Vagina (tissue), 2 donors: ENCODE data around the gene PAM16. TPM values are rescaled to one million over a fixed set of nuclear protein-coding genes. Genes with fewer than 3 reads are reported as not detected.

ENCODE experiments used
- DNase-seq, 2 donors: peaks; one replicate each; pipeline ENCODE4 v3.0.0-alpha.2; 2017; ENCODE audit errors: extremely low spot score in 2 of 2
- H3K27ac ChIP-seq: fragments of 200-600 bp; sonication (generic); one replicate; pipeline ENCODE4 v1.5.1; 2019
- H3K27me3 ChIP-seq: fragments of 200-600 bp; sonication (generic); one replicate; pipeline ENCODE4 v1.5.1; 2019
- H3K36me3 ChIP-seq, 2 donors: fragments of 200-600 bp; sonication (generic); one replicate each; pipeline ENCODE4 v1.5.1; 2017 to 2019
- H3K4me1 ChIP-seq: fragments of 200-600 bp; sonication (generic); one replicate; pipeline ENCODE4 v1.5.1; 2019
- H3K4me3 ChIP-seq, 2 donors: fragments of 200-600 bp; sonication (generic); 1 replicate in 1 of 2; 2 replicates in 1 of 2; pipeline ENCODE4 v1.5.1; 2016 to 2019
- H3K9me3 ChIP-seq: fragments of 200-600 bp; sonication (generic); one replicate; pipeline ENCODE4 v1.5.1; 2019
- CTCF ChIP-seq, 3 experiments: fragments of 450-650 bp in 2 of 3; fragments of 200-600 bp in 1 of 3; sonication (generic) in 1 of 3; IDR thresholded peaks; one replicate each; pipeline ENCODE4 v1.5.1; 2017 to 2019; ENCODE audit warnings: antibody characterized with exemption in 3 of 3, mild to moderate bottlenecking in 2 of 3, moderate library complexity in 2 of 3
- POLR2A ChIP-seq, 2 donors: fragments of 450-650 bp; IDR thresholded peaks; one replicate each; pipeline ENCODE4 v1.6.1; 2017; ENCODE audit warnings: antibody characterized with exemption in 2 of 2, mild to moderate bottlenecking in 2 of 2, moderate library complexity in 2 of 2
- POLR2AphosphoS5 ChIP-seq, 2 donors: sonication (generic); formaldehyde crosslinking; IDR thresholded peaks; one replicate each; pipeline ENCODE4 v1.9.0; 2017; ENCODE audit warnings: antibody characterized with exemption in 2 of 2, mild to moderate bottlenecking in 2 of 2, low read depth in 1 of 2; ENCODE audit not compliant: insufficient read depth in 1 of 2
- intact Hi-C: fragments of 100-400 bp; cut with DNase I; formaldehyde crosslinking; loops from one replicate; pipeline ENCODE4 v1.15.1; 2023
- total RNA-seq: library from RNA; depleted of rRNA; stranded (reverse); fragments of >200 nt; gene quantifications from one replicate; pipeline ENCODE4 v1.2.3, GENCODE V29; 2016

The PAM16 gene
- total RNA-seq, 1 donor from 2014 or later, result 76.1 TPM

- Histone ChIP-seq H3K4me1 (peaks cover 33% of the 10 kb centered on the region), H3K36me3 (peaks cover 0 to 13% of the 10 kb centered on the region in 2 donors), H3K27me3 (no peaks in the 10 kb centered on the region), H3K9me3 (no peaks in the 10 kb centered on the region), H3K4me3 (no peak overlapping the region), H3K27ac (no peak overlapping the region)
- intact Hi-C loops, result no loop called here
- DNase-seq, result no peak
- TF ChIP-seq CTCF (IDR thresholded peaks at IDR 0.05) (no peak), POLR2A (IDR thresholded peaks at IDR 0.05) (no peak), POLR2AphosphoS5 (IDR thresholded peaks at IDR 0.05; ENCODE audit: insufficient read depth in 1 of 2, low read depth in 1 of 2) (no peak)
Measured at GRCh38 chr16:4367393-4367856, 16.3 kb upstream of the PAM16 start.

DNA sequence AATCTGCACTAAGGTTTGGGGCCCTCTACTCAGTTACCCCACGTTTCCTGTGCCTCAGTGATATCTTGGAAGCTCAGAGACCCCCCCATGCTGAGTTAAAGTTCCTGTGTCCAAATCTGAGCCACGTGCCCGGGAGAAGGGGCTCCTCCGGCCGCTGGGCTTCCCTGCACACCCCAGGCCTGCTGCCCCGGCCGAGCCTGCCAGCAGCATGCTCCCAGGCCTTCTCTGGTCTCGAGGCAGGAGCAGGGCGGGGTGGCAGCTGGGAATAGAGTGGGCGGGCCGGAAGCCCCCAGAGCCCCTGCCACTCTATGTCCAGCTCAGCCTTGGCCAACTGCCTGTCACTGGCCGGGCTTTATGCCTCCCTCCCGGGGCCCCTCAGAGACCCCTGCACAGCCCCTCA lies 14.9 kb upstream of the PAM16 start:
- H3K4me3 ChIP-seq, result no peak overlapping the region
- no peak overlapping the region for H3K27ac ChIP-seq
- intact Hi-C loops, result no loop called here
- H3K27me3 ChIP-seq, result no peaks in the 10 kb centered on the region
- no peaks in the 10 kb centered on the region for H3K9me3 ChIP-seq
- H3K4me1 ChIP-seq, result peaks cover 25% of the 10 kb centered on the region
- H3K36me3 ChIP-seq, result peaks cover 0 to 13% of the 10 kb centered on the region in 2 donors
- DNase-seq, result no peak
- TF ChIP-seq POLR2A (IDR thresholded peaks at IDR 0.05) (no peak), POLR2AphosphoS5 (IDR thresholded peaks at IDR 0.05; ENCODE audit: insufficient read depth in 1 of 2, low read depth in 1 of 2) (no peak), CTCF (IDR thresholded peaks at IDR 0.05) (no peak)

DNA sequence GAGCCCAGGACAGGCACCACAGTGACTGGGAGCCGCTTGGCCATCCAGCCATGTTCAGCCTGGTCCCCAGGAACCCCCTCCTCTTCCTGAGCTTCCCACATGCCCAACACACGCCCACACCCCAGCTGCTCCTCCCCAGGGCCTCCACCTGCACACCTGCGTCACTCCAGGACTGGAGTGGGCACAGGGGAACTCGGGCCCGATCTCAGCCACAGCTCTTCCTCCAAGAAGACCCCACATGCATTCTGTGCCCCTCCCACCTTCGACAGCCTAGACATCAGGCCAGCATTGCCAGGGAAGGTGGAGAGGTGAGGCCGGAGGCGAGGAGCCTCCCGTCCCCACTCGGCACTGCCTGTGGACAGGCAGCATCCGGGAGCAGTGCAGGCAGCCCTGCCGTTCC lies 14.5 kb upstream of the PAM16 start:
- no peak for DNase-seq
- H3K27ac ChIP-seq, result no peak overlapping the region
- no peaks in the 10 kb centered on the region for H3K9me3 ChIP-seq
- H3K36me3 ChIP-seq, result peaks cover 0 to 13% of the 10 kb centered on the region in 2 donors
- no peak overlapping the region for H3K4me3 ChIP-seq
- intact Hi-C loops, result no loop called here
- peaks cover 21% of the 10 kb centered on the region for H3K4me1 ChIP-seq
- TF ChIP-seq POLR2AphosphoS5 (IDR thresholded peaks at IDR 0.05; ENCODE audit: insufficient read depth in 1 of 2, low read depth in 1 of 2) (no peak), CTCF (IDR thresholded peaks at IDR 0.05) (no peak), POLR2A (IDR thresholded peaks at IDR 0.05) (no peak)
- no peaks in the 10 kb centered on the region for H3K27me3 ChIP-seq

- intact Hi-C loops, result no loop called here
- H3K4me3 ChIP-seq, result no peak overlapping the region
- no peak for TF ChIP-seq CTCF (IDR thresholded peaks at IDR 0.05)
- no peak for TF ChIP-seq POLR2AphosphoS5 (IDR thresholded peaks at IDR 0.05; ENCODE audit: insufficient read depth in 1 of 2, low read depth in 1 of 2)
- TF ChIP-seq POLR2A (IDR thresholded peaks at IDR 0.05), result no peak
- H3K36me3 ChIP-seq, result peaks cover 0 to 13% of the 10 kb centered on the region in 2 donors
- no peak overlapping the region for H3K27ac ChIP-seq
- H3K4me1 ChIP-seq, result peaks cover 15% of the 10 kb centered on the region
- no peaks in the 10 kb centered on the region for H3K27me3 ChIP-seq
- H3K9me3 ChIP-seq, result no peaks in the 10 kb centered on the region
- DNase-seq, result no peak
Measured at GRCh38 chr16:4365014-4365406, 13.9 kb upstream of the PAM16 start.

DNA sequence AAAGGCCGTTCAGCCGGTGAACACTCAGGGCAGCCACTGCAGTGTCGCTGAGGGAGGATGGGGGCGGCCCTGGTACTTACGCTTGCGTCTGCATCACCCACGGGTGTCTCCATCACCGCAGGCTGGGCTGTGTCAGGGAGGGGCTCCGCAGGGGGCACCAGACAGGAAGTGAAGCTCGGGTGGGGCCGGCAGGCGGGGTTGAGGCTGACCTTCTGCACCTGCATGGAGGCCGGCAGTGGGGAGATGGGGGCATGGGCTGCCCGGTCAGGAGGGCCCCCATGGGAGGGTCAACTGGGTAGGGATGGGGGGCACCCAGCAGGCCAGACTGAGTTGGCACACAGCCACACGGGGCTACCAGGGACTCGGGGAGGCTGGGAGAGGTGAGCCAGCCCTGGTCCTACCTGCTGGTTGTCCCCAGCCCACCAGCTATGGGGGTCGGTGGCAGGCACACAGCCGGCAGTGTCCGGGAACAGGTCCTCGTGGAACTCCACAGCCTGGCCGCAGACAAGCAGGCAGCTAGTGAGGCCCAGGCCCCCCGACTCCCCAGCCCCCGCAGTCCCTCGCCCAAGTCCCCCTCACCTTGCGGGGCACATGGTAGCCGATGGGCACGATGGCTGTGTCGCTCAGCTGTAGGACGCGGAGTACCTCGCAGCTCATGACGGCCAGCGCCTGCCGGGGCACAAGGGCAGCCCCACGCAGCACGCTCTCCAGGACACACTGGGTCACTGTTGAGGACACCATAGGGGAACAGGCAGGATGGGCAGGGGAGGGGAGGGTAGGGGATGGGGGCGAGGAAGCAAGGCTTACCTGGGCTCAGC lies 13.3 kb upstream of the PAM16 start:
- TF ChIP-seq CTCF (IDR thresholded peaks at IDR 0.05), result no peak
- TF ChIP-seq POLR2A (IDR thresholded peaks at IDR 0.05), result no peak
- TF ChIP-seq POLR2AphosphoS5 (IDR thresholded peaks at IDR 0.05; ENCODE audit: insufficient read depth in 1 of 2, low read depth in 1 of 2), result no peak
- Histone ChIP-seq H3K4me1 (peaks cover 10% of the 10 kb centered on the region), H3K27me3 (no peaks in the 10 kb centered on the region), H3K4me3 (no peak overlapping the region), H3K36me3 (peaks cover 0 to 13% of the 10 kb centered on the region in 2 donors), H3K27ac (no peak overlapping the region), H3K9me3 (no peaks in the 10 kb centered on the region)
- intact Hi-C loops, result no loop called here
- DNase-seq, result no peak
